OCI-LY7 (cell line): ENCODE data around the gene STK32C. TPM values are rescaled to one million over a fixed set of nuclear protein-coding genes. Genes with fewer than 3 reads are reported as not detected.

Experiments used
- BruUV-seq: library from RNA; stranded (reverse); fragments of 400-500 nt; replicated peaks from 2 replicates; lab custom pipeline; 2021; lab: Mats Ljungman, UMichigan
- CTCF ChIA-PET: fragments of 300-600 bp; sonication (Branson Sonifier 250); formaldehyde crosslinking; loops from one replicate; lab custom pipeline; 2022; ENCODE audit warnings: antibody characterized with exemption; ENCODE audit not compliant: unreplicated experiment; lab: Charles Lee
- POLR2A ChIA-PET: fragments of 300-600 bp; sonication (Branson Sonifier 250); formaldehyde crosslinking; loops from one replicate; lab custom pipeline; 2022; ENCODE audit warnings: antibody characterized with exemption; lab: Charles Lee
- DNase-seq: peaks from one replicate; pipeline ENCODE4 v3.0.0-alpha.2; 2015; ENCODE audit warnings: low spot score
- H2AFZ ChIP-seq: fragments of 200-600 bp; sonication (generic), shearing (Covaris generic); 2 replicates; pipeline ENCODE4 v1.6.1; 2014; ENCODE audit warnings: mild to moderate bottlenecking, antibody characterized with exemption, low read length, moderate library complexity
- H3K27ac ChIP-seq: fragments of 200-600 bp; sonication (generic); 2 replicates; pipeline ENCODE4 v1.5.1; 2014; ENCODE audit warnings: mixed run types, low read depth, mild to moderate bottlenecking, moderate library complexity, low read length, inconsistent platforms; ENCODE audit not compliant: poor library complexity, severe bottlenecking
- H3K36me3 ChIP-seq: fragments of 200-600 bp; sonication (generic); 2 replicates; pipeline ENCODE4 v1.6.1; 2014; ENCODE audit warnings: mild to moderate bottlenecking, antibody characterized with exemption, low read length, moderate library complexity, mixed read lengths; ENCODE audit not compliant: insufficient read depth
- H3K4me1 ChIP-seq: fragments of 200-600 bp; sonication (generic); 2 replicates; pipeline ENCODE4 v1.5.1; 2014; ENCODE audit warnings: mild to moderate bottlenecking, low read length; ENCODE audit not compliant: insufficient read depth, poor library complexity, severe bottlenecking
- H3K4me2 ChIP-seq: fragments of 200-600 bp; sonication (generic); 2 replicates; pipeline ENCODE4 v1.6.1; 2014; ENCODE audit warnings: mild to moderate bottlenecking, low read length
- H3K4me3 ChIP-seq: fragments of 200-600 bp; sonication (generic); 2 replicates; pipeline ENCODE4 v1.5.1; 2014; ENCODE audit warnings: mild to moderate bottlenecking, low read depth, low read length; ENCODE audit not compliant: poor library complexity, severe bottlenecking
- H3K79me2 ChIP-seq: fragments of 200-600 bp; sonication (generic); 2 replicates; pipeline ENCODE4 v1.6.1; 2016; ENCODE audit warnings: low read depth, mild to moderate bottlenecking, low read length, moderate library complexity, mixed read lengths; ENCODE audit not compliant: insufficient read depth
- H3K9me2 ChIP-seq: fragments of 200-600 bp; sonication (generic); 2 replicates; pipeline ENCODE4 v1.6.1; 2016; ENCODE audit warnings: mild to moderate bottlenecking, low read length, mixed read lengths; ENCODE audit not compliant: insufficient read depth
- H3K9me3 ChIP-seq: fragments of 200-600 bp; sonication (generic); 2 replicates; pipeline ENCODE4 v1.6.1; 2014; ENCODE audit warnings: mild to moderate bottlenecking, mixed run types, low read length, mixed read lengths
- H4K20me1 ChIP-seq: fragments of 200-600 bp; sonication (generic); 2 replicates; pipeline ENCODE4 v1.6.1; 2014; ENCODE audit warnings: mild to moderate bottlenecking, antibody characterized with exemption, low read length, moderate library complexity, mixed read lengths; ENCODE audit not compliant: insufficient read depth
- CTCF ChIP-seq: fragments of 200-600 bp; sonication (generic); conservative IDR thresholded peaks from 2 replicates; pipeline ENCODE4 v1.5.1; 2014; ENCODE audit warnings: mild to moderate bottlenecking, antibody characterized with exemption, low read length, moderate library complexity, mixed read lengths
- EZH2phosphoT487 ChIP-seq: fragments of 200-600 bp; sonication (generic); IDR thresholded peaks from 2 replicates; pipeline ENCODE4 v1.6.1; 2018; ENCODE audit warnings: low read depth, borderline replicate concordance, mild to moderate bottlenecking, mixed run types, antibody characterized with exemption, low read length, moderate library complexity, mixed read lengths
- intact Hi-C: fragments of 100-400 bp; cut with micrococcal nuclease; formaldehyde crosslinking; loops from one replicate; pipeline ENCODE4 v1.10.0; 2022; ENCODE audit not compliant: unreplicated experiment
- total RNA-seq, 2 experiments: library from RNA; depleted of rRNA in 1 of 2; stranded (reverse); fragments of >200 nt in 1 of 2; shearing (Covaris generic) in 1 of 2; gene quantifications; 2 replicates each; pipeline ENCODE4 v1.2.3, GENCODE V29; 2014 to 2022

Gene STK32C
- total RNA-seq, 2 experiments from 2014 or later = 13.1 to 30.4 TPM

GRCh38 chr10:132256866-132257265 is 50.9 kb downstream of the STK32C start:
- H3K9me3 ChIP-seq = no peaks in the 10 kb centered on the region
- no peaks in the 10 kb centered on the region for H3K4me1 ChIP-seq
- BruUV-seq = no TSS peak
- H3K9me2 ChIP-seq = no peaks in the 10 kb centered on the region
- no peaks in the 10 kb centered on the region for H3K36me3 ChIP-seq
- H3K4me2 ChIP-seq = no peak overlapping the region
- H4K20me1 ChIP-seq = no peaks in the 10 kb centered on the region
- TF ChIP-seq EZH2phosphoT487 (no peak), CTCF (no peak)
- H3K4me3 ChIP-seq = no peak overlapping the region
- POLR2A ChIA-PET = no interaction called here
- no peaks in the 10 kb centered on the region for H3K79me2 ChIP-seq
- intact Hi-C loops = no loop called here
- CTCF ChIA-PET = no interaction called here
- H2AFZ ChIP-seq = no peak overlapping the region
- no peak overlapping the region for H3K27ac ChIP-seq
- no peak for DNase-seq

GRCh38 chr10:132255489-132256344 is 52.0 kb downstream of the STK32C start:
- ChIA-PET CTCF (no interaction called here), POLR2A (interaction anchor here (0.6 kb wide), 1 partner anchor 356 kb away, joined by 5 read pairs; no protein-coding TSS in a partner anchor)

More at GRCh38 chr10:132255489-132256344, 52.0 kb downstream of the STK32C start:
- no peaks in the 10 kb centered on the region for H3K36me3 ChIP-seq
- H3K4me3 ChIP-seq = no peak overlapping the region
- H3K79me2 ChIP-seq = no peaks in the 10 kb centered on the region
- H3K4me2 ChIP-seq = no peak overlapping the region
- BruUV-seq = no TSS peak
- H3K9me3 ChIP-seq = no peaks in the 10 kb centered on the region
- H4K20me1 ChIP-seq = no peaks in the 10 kb centered on the region
- DNase-seq = no peak
- intact Hi-C loops = no loop called here
- no peak overlapping the region for H3K27ac ChIP-seq
- H2AFZ ChIP-seq = no peak overlapping the region
- no peaks in the 10 kb centered on the region for H3K4me1 ChIP-seq
- TF ChIP-seq CTCF (no peak), EZH2phosphoT487 (no peak)
- H3K9me2 ChIP-seq = no peaks in the 10 kb centered on the region
